Adrenal gland (tissue), 5 donors: ENCODE results near the gene CNTNAP2.

Source experiments
- POLR2A ChIP-seq, 2 donors: fragments of 450-650 bp; IDR thresholded peaks; one replicate each; pipeline ENCODE4 v1.6.1; 2017; ENCODE audit warnings: antibody characterized with exemption in 2 of 2, mild to moderate bottlenecking in 2 of 2, moderate library complexity in 1 of 2
- TF ChIP-seq, protein P1 (sequence below), 6 experiments: fragments of 450-650 bp in 4 of 6; fragments of 200-600 bp in 2 of 6; sonication (generic) in 1 of 6; IDR thresholded peaks; 1 replicate in 5 of 6; 2 replicates in 1 of 6; pipeline versions ENCODE4 v1.5.1 to v1.8.0; 2016 to 2021; ENCODE audit warnings: antibody characterized with exemption in 6 of 6, mild to moderate bottlenecking in 2 of 6, moderate library complexity in 1 of 6
- donor health status: DM: no; HTN: no; CAD: no.

DNA sequence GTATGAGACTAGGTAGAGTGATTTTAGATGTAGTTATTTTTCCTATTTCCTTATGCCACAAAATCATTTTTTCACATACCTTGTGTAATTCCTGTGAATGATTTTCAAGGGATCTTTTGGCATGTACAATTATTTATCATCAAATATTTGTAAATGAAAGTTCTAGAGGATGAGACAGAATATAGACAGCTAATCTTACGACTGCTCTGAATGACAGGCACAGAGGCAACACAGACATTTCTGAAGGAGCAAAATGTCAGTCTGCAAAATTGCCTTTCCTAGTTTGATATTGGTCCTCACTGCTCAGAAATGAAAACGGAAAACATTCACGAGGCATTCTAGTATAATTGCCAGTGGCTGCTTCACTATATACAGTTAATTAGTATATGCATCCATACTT is 1663.3 kb downstream of the CNTNAP2 start:
- TF ChIP-seq, protein P1, sequence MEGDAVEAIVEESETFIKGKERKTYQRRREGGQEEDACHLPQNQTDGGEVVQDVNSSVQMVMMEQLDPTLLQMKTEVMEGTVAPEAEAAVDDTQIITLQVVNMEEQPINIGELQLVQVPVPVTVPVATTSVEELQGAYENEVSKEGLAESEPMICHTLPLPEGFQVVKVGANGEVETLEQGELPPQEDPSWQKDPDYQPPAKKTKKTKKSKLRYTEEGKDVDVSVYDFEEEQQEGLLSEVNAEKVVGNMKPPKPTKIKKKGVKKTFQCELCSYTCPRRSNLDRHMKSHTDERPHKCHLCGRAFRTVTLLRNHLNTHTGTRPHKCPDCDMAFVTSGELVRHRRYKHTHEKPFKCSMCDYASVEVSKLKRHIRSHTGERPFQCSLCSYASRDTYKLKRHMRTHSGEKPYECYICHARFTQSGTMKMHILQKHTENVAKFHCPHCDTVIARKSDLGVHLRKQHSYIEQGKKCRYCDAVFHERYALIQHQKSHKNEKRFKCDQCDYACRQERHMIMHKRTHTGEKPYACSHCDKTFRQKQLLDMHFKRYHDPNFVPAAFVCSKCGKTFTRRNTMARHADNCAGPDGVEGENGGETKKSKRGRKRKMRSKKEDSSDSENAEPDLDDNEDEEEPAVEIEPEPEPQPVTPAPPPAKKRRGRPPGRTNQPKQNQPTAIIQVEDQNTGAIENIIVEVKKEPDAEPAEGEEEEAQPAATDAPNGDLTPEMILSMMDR (IDR thresholded peaks at IDR 0.05): no peak
- TF ChIP-seq POLR2A (IDR thresholded peaks at IDR 0.05): no peak
